Measurements from ENCODE around the gene PARD3B. TPM values are rescaled to one million over a fixed set of nuclear protein-coding genes. Genes with fewer than 3 reads are reported as not detected.

PARD3B gene
- total and polyA plus RNA-seq, 2 of the 8 experiments (the other 6 are each of a cell fraction or from before 2014, with no cell fraction given): 1.2 to 5.7 TPM

DNA sequence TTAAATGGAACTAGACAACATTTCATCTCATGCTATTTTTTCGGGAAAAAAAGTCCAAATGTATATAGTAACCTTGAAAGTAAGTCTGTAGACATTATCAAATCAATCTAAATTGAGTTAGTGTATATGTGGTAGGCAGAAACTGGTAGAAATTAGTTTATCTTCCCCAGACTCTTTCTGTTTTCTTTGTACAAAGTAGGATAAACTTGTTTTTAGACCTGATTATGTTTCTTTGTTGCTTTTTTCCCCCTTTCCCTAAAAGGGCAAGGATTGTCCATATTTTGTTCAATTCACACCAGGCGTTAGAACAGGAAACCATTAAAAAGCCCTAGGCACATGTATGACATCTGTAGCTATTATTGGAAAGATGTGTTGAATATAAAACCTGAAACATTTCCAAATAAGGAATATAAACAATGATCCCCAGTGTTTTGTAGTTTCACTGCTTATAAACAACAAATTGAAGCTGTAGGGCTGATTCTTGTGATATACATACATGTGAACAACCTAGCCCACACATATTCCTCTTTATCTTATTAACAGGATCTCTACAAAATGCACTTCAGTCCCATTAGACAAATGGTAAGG is 528.3 kb downstream of the PARD3B start (continued):
- TF ChIP-seq, protein P1, sequence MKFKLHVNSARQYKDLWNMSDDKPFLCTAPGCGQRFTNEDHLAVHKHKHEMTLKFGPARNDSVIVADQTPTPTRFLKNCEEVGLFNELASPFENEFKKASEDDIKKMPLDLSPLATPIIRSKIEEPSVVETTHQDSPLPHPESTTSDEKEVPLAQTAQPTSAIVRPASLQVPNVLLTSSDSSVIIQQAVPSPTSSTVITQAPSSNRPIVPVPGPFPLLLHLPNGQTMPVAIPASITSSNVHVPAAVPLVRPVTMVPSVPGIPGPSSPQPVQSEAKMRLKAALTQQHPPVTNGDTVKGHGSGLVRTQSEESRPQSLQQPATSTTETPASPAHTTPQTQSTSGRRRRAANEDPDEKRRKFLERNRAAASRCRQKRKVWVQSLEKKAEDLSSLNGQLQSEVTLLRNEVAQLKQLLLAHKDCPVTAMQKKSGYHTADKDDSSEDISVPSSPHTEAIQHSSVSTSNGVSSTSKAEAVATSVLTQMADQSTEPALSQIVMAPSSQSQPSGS (IDR thresholded peaks at IDR 0.05; ENCODE audit: low read length): no peak
- TF ChIP-seq KDM5A (IDR thresholded peaks at IDR 0.05; ENCODE audit: low read length) (no peak), CHD1 (IDR thresholded peaks at IDR 0.05; ENCODE audit: low read depth, low read length) (no peak), SRF (IDR thresholded peaks at IDR 0.05; ENCODE audit: low read depth, low read length) (no peak), ZNF274 (IDR thresholded peaks at IDR 0.05; ENCODE audit: borderline replicate concordance, extremely low read depth, low read length) (no peak), EZH2 (IDR thresholded peaks at IDR 0.05; ENCODE audit: low read depth, low read length, severe bottlenecking) (no peak), ASH2L (IDR thresholded peaks at IDR 0.05; ENCODE audit: low read length) (no peak), TAF7 (optimal IDR thresholded peaks at IDR 0.05; ENCODE audit: borderline replicate concordance, low read depth, low read length) (no peak), SP4 (IDR thresholded peaks at IDR 0.05; ENCODE audit: low read length) (no peak), RFX5 (IDR thresholded peaks at IDR 0.05; ENCODE audit: borderline replicate concordance, low read depth, low read length) (no peak)

Data from H1 (cell line).